Thymus (tissue), 11 donors: ENCODE data around the gene GIPC2. TPM values are rescaled to one million over a fixed set of nuclear protein-coding genes. Genes with fewer than 3 reads are reported as not detected.
A peak's percentile ranks its signal among the peaks of the same experiment; 100 is the strongest.

ENCODE experiments used
- DNase-seq, 9 donors: peaks; one replicate each; pipeline ENCODE4 v3.0.0-alpha.2; 2013; ENCODE audit warnings: low spot score in 9 of 9, low read depth in 6 of 9, missing footprints in 1 of 9
- H3K27ac ChIP-seq, 2 donors: one replicate each; pipeline ENCODE4 v1.5.1; 2013; ENCODE audit warnings: control low read depth in 1 of 2, low read depth in 1 of 2, low read length in 1 of 2, mild to moderate bottlenecking in 1 of 2, moderate library complexity in 1 of 2
- H3K27me3 ChIP-seq, 2 donors: one replicate each; pipeline ENCODE4 v1.5.1; 2013; ENCODE audit warnings: low read length in 1 of 2; ENCODE audit not compliant: control insufficient read depth in 2 of 2, insufficient read depth in 1 of 2
- H3K36me3 ChIP-seq, 2 donors: one replicate each; pipeline ENCODE4 v1.5.1; 2013; ENCODE audit warnings: low read length in 1 of 2, mild to moderate bottlenecking in 1 of 2, moderate library complexity in 1 of 2; ENCODE audit not compliant: control insufficient read depth in 2 of 2, insufficient read depth in 2 of 2
- H3K4me1 ChIP-seq, 2 donors: one replicate each; pipeline ENCODE4 v1.5.1; 2013; ENCODE audit warnings: low read length in 2 of 2; ENCODE audit not compliant: control insufficient read depth in 2 of 2, insufficient read depth in 2 of 2
- H3K4me3 ChIP-seq, 2 donors: one replicate each; pipeline ENCODE4 v1.5.1; 2013; ENCODE audit warnings: low read length in 2 of 2, control low read depth in 1 of 2, mild to moderate bottlenecking in 1 of 2
- H3K9me3 ChIP-seq, 2 donors: one replicate each; pipeline ENCODE4 v1.5.1; 2013; ENCODE audit warnings: low read length in 1 of 2, mild to moderate bottlenecking in 1 of 2; ENCODE audit not compliant: control insufficient read depth in 2 of 2, insufficient read depth in 1 of 2
- WGBS: extraction: QIAGEN DNeasy Blood & Tissue Kit; methylation state at CpG from one replicate; pipeline ENCODE4 v1.1.7; 2013; 5-methylcytosine and 5-hydroxymethylcytosine counted together
- polyA plus RNA-seq: library from polyadenylated mRNA; stranded (reverse); fragments of 200-250 nt; gene quantifications from one replicate; pipeline ENCODE4 v1.2.3, GENCODE V29; 2013
- total RNA-seq: library from RNA; stranded (reverse); fragments of 120-200 nt; gene quantifications from one replicate; pipeline ENCODE4 v1.2.4, GENCODE V29; 2013
- donor health status: healthy.

The GIPC2 gene
- total and polyA plus RNA-seq, 2 donors: 0.28 to 1.3 TPM

GRCh38 chr1:78045563-78045925, 222 bp upstream of the GIPC2 start:
- H3K4me1 ChIP-seq: peaks cover 10 to 11% of the 10 kb centered on the region in 2 donors
- H3K4me3 ChIP-seq: peak overlapping the region; percentile 13 to 51
- WGBS: 28% methylated on average over 19 of the region's 19 CpGs
- no peaks in the 10 kb centered on the region for H3K9me3 ChIP-seq
- peak in 1 of 9 donors; percentile 16 for DNase-seq
- H3K27me3 ChIP-seq: peaks cover 40 to 51% of the 10 kb centered on the region in 2 donors
- no peak overlapping the region for H3K27ac ChIP-seq
- no peaks in the 10 kb centered on the region for H3K36me3 ChIP-seq

- Histone ChIP-seq H3K36me3 (no peaks in the 10 kb centered on the region), H3K9me3 (no peaks in the 10 kb centered on the region), H3K27me3 (peaks cover 40 to 51% of the 10 kb centered on the region in 2 donors), H3K4me1 (peaks cover 10 to 11% of the 10 kb centered on the region in 2 donors), H3K27ac (no peak overlapping the region), H3K4me3 (no peak overlapping the region)
- 92% methylated on average over 5 of the region's 5 CpGs for WGBS
- no peak for DNase-seq
Measured at GRCh38 chr1:78047106-78047505, 1.3 kb downstream of the GIPC2 start.

- Histone ChIP-seq H3K4me3 (no peak overlapping the region), H3K27ac (no peak overlapping the region)
Measured at GRCh38 chr1:78047631-78048030, 1.9 kb downstream of the GIPC2 start.

GRCh38 chr1:78048446-78048845, 2.7 kb downstream of the GIPC2 start:
- H3K27ac ChIP-seq: no peak overlapping the region
- peaks cover 40 to 44% of the 10 kb centered on the region in 2 donors for H3K27me3 ChIP-seq
- H3K36me3 ChIP-seq: no peaks in the 10 kb centered on the region
- DNase-seq: no peak
- peaks cover 10 to 11% of the 10 kb centered on the region in 2 donors for H3K4me1 ChIP-seq
- H3K9me3 ChIP-seq: no peaks in the 10 kb centered on the region
- no peak overlapping the region for H3K4me3 ChIP-seq
- WGBS: 84% methylated on average over 3 of the region's 3 CpGs

More at GRCh38 chr1:78047631-78048030, 1.9 kb downstream of the GIPC2 start:
- H3K36me3 ChIP-seq: no peaks in the 10 kb centered on the region
- H3K27me3 ChIP-seq: peaks cover 40 to 50% of the 10 kb centered on the region in 2 donors
- 91% methylated on average over 3 of the region's 3 CpGs for WGBS
- no peak for DNase-seq
- no peaks in the 10 kb centered on the region for H3K9me3 ChIP-seq
- H3K4me1 ChIP-seq: peaks cover 10 to 11% of the 10 kb centered on the region in 2 donors

- 98% methylated on average over 4 of the region's 4 CpGs for WGBS
- H3K27ac ChIP-seq: no peak overlapping the region
- H3K9me3 ChIP-seq: no peaks in the 10 kb centered on the region
- peaks cover 10 to 11% of the 10 kb centered on the region in 2 donors for H3K4me1 ChIP-seq
- DNase-seq: no peak
- H3K4me3 ChIP-seq: no peak overlapping the region
- no peaks in the 10 kb centered on the region for H3K36me3 ChIP-seq
- H3K27me3 ChIP-seq: peaks cover 34 to 35% of the 10 kb centered on the region in 2 donors
Measured at GRCh38 chr1:78049396-78049795, 3.6 kb downstream of the GIPC2 start.

GRCh38 chr1:78051005-78051404, 5.2 kb downstream of the GIPC2 start:
- H3K36me3 ChIP-seq: no peaks in the 10 kb centered on the region
- H3K27ac ChIP-seq: no peak overlapping the region
- DNase-seq: no peak
- H3K27me3 ChIP-seq: peaks cover 18% of the 10 kb centered on the region in 2 donors
- no peak overlapping the region for H3K4me3 ChIP-seq
- H3K4me1 ChIP-seq: peaks cover 5 to 7% of the 10 kb centered on the region in 2 donors
- WGBS: 99% methylated on average over 2 of the region's 2 CpGs
- H3K9me3 ChIP-seq: no peaks in the 10 kb centered on the region

GRCh38 chr1:78052685-78053405, 7.1 kb downstream of the GIPC2 start:
- no peaks in the 10 kb centered on the region for H3K36me3 ChIP-seq
- H3K9me3 ChIP-seq: no peaks in the 10 kb centered on the region
- DNase-seq: no peak
- H3K4me1 ChIP-seq: no peaks in the 10 kb centered on the region
- peaks cover 0 to under 1% of the 10 kb centered on the region in 2 donors for H3K27me3 ChIP-seq
- no peak overlapping the region for H3K4me3 ChIP-seq
- 75% methylated on average over 2 of the region's 2 CpGs for WGBS
- no peak overlapping the region for H3K27ac ChIP-seq

GRCh38 chr1:78053498-78053897, 7.7 kb downstream of the GIPC2 start:
- Histone ChIP-seq H3K27ac (no peak overlapping the region), H3K9me3 (no peaks in the 10 kb centered on the region), H3K27me3 (no peaks in the 10 kb centered on the region), H3K4me3 (no peak overlapping the region), H3K36me3 (no peaks in the 10 kb centered on the region), H3K4me1 (no peaks in the 10 kb centered on the region)
- DNase-seq: no peak
- WGBS: 97% methylated on average over 2 of the region's 2 CpGs

- DNase-seq: no peak
- no peaks in the 10 kb centered on the region for H3K27me3 ChIP-seq
- H3K27ac ChIP-seq: no peak overlapping the region
- H3K9me3 ChIP-seq: no peaks in the 10 kb centered on the region
- H3K36me3 ChIP-seq: no peaks in the 10 kb centered on the region
- no peak overlapping the region for H3K4me3 ChIP-seq
- H3K4me1 ChIP-seq: no peaks in the 10 kb centered on the region
Measured at GRCh38 chr1:78054559-78054958, 8.8 kb downstream of the GIPC2 start.
